GM21367 (cell line): ENCODE data around the gene FAM177B.

Source experiments
- ATAC-seq: cut with Tn5 transposase; IDR thresholded peaks from one replicate; pipeline ENCODE4 v1.9.1; 2021; ENCODE audit not compliant: unreplicated experiment

Gene FAM177B

DNA sequence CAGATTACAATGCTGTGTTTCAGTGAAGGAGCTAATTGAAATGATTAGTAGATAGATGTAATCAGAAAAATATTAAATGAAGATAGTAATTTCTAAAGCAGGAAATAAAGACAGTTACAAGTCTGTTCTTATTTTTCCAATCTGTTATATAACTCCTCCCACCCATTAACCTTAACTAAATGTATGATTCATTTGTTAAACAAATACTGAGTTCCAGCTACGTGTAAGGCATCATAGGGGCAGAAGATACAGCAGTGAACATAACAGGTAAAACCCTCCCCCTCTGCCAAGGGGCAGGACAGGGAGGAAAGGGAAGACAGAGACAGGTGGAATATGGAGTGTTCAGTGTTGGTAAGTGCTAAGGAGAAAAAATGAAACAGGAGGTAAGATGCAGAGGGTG, at the start of gene FAM177B:
Gene FAM177B, plus strand, starts transcription at position 231 of the 400 bp plus-strand sequence. CDS start 9,344 bp downstream, outside the sequence.
- ATAC-seq: no peak

DNA sequence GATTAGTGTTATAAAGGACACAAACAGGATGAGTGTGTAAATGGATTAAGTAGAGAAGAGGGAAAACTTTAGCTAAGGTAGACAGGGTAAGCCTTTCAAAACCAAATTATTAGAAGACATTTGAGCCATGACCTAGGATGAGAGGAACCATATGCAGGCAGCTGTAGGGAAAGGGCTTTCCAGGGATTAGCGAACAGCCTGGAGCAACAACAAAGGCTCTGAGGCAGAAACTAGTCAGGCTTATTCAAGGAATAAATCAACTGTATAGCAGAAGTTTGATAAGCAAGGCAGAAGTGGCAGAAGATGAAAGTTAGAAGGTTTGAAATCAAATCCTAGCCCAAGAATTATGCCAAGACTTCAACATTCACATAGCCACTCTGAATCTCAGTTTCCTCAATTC, 46.0 kb upstream of the FAM177B start:
- ATAC-seq: no peak

DNA sequence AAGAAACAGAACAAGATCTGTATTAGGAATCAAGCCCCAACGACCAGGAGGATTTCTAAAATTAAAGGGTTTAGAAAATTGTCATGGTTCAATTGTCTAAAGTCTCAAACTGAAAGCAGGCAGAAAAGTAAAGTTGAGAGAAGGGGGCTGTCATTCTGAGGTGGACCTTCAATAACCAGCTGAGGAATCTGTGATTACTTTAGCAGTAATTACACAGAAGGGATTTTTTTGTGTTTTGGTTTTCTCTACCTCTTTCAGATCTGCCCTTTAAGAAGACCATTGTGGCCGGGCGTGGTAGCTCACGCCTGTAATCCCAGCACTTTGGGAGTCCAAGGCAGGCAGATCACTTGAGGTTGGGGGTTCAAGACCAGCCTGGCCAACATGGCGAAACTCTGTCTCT, 42.1 kb upstream of the FAM177B start:
- no peak for ATAC-seq

DNA sequence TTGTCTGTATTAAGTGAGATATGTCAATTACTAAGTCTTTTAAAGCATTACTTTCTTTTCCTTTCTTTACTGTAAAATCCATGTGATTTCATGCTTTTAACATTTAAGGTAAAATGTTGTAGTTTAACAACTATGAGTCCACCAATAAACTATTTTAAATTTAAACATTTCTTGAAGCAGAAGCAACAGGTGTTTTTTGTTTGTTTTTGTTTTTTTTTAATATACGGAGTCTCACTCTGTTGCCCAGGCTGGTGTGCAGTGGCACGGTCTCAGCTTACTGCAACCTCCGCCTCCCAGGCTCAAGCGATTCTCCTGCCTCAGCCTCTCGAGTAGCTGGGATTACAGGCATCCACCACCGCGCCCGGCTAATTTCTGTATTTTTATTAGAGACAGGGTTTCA, 40.3 kb upstream of the FAM177B start:
- no peak for ATAC-seq

DNA sequence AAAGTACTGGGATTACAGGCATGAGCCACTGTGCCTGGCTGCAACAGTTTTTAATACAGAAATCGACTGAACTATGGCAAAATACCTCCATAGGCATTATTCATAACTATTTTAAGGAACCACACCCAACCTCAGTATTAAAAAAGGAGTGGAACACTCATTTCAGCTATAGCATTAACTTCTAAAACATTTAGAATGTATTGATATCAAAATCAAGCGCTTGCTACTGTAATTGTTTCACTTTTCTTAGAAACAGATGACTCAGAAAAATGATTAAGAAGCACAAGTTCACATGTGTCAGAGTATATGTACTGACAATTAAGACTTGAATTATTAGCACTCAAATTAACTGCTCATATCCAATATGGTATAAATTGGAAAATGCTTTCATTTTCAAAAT, 39.8 kb upstream of the FAM177B start:
- ATAC-seq: no peak

DNA sequence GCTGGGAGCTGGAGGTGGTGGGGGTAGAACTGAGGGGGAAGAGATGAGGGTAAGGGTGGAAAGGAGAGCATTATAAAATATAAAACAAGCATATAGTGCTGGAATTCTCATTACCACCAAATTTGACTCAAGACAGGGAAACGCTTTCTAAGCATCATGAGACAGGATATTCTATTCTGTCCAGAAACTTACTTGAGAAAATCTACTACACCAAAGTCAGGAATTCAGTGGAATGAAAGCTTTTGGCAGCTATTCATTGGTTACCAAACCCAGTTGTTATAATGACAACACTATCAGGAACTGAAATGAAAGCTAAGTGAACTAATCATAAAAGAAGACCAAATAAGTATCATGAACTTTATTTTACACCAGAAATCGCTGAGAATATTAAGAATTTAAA, 39.2 kb upstream of the FAM177B start:
- no peak for ATAC-seq

DNA sequence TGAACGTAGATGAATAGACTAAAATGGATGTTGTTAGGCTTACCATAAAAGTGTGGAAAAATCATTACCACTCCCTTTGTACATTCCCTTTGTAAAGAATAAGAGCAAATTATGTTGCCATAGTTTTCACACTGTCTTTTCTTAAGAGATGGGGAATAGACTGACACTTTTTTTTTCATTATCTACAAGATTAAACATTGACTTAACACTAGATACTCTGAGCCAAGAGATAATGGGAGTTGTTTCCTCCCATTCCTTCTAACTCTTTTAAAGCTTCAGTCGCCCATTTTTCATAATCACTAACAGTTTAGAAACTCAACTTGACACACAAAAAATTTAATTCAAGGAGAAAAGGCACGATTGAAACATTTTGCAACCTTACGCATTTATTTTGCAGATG, 34.8 kb upstream of the FAM177B start:
- no peak for ATAC-seq

DNA sequence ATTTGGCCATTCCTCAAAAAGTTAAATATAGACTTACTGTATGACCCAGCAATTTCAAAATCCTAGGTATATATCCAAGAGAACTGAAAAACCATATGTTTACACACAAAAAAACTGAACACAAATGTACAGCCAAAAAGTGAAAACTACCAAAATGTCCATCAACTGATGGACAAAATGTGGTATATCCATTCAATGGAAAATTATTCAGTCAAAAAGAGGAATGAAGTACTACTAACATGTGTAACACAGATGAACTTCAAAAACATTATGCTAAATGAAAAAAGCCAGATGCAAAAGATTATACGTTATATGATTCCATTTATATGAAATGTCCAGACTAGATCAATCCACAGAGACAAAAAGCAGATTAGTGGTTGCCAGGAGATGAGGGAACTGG, 32.7 kb upstream of the FAM177B start:
- no peak for ATAC-seq

DNA sequence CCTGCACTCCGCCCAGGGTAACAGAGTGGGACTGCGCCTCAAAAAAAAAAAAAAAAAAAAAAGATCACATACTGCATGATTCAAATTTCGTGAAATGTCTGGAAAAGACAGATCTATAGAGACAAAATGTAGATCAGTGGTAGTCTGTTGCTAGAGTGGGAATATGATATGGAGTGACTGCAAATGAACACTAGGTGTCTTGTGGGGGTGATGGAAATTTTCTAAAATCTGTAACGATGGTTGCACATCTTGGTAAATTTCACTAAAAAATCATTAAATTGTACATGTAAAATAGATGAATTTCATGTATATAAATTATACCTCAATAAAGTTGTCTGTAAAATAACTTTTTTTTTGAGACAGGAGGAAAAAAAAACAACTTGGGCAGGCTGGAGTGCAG, 30.2 kb upstream of the FAM177B start:
- no peak for ATAC-seq

DNA sequence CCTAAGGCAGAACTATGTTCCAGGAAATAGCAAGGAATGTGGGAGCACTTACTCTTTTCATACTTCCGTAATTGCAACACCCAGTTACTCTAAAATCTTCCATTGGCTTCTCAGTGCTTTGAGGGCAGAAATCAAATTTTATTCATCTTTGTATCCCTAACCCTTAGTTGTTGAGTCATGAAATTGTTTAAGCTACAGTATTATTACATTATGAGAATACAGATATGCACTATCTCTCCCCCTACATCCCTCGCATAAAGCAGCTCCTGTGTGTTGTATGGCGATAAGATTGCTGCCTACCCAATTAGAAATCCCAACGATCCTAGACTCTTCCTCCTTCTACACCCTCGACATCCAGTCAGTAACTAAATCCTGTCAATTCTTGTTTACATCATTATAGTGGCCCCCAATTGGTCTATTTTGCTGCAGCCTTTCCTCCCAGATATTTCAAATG, 27.3 kb upstream of the FAM177B start:
- ATAC-seq: no peak

DNA sequence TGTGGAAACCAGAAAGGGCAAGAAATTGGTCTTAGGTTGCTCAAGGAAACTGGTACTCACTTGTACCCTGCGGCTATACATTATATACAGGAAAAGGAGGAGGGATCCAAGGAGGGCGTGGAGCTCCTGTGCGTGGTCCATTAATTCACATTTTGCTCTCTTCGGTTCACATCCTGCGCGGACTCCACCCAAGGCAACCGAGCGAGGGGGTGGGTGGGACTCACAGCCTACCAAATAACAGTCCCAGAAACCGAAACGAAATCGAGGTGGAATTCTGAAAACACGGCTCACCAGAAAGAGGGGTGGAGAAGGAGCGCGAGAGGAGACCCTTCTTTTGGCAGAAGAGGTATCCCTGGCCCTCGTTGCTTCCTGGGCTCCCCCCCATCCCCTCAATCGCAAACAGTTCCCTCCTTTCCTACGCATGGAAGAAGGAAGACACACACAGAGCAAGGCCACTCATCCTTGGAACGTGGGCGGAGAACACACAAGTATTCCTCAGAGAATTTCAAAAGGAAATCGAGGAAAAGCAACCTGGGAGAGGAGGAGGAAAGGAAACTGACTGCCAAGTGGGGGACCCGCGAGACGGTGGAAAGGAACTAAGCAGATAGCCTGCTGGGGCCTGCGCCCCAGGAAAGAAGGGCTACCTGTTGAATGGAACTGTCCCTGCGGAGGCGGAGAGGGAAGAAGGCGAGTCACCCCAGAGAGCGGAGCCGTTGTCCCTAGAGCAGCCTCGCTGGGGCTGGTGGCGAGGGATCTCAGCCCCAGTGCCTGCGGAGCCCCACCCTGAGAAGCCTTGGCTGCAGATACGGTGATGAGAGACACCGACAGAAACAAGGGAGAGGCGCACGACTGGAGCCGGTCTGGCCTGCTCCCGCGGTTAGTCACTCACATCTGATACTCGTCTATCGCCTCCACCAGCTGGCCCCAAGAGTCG, 25.4 kb upstream of the FAM177B start:
- peak; percentile 25 for ATAC-seq

DNA sequence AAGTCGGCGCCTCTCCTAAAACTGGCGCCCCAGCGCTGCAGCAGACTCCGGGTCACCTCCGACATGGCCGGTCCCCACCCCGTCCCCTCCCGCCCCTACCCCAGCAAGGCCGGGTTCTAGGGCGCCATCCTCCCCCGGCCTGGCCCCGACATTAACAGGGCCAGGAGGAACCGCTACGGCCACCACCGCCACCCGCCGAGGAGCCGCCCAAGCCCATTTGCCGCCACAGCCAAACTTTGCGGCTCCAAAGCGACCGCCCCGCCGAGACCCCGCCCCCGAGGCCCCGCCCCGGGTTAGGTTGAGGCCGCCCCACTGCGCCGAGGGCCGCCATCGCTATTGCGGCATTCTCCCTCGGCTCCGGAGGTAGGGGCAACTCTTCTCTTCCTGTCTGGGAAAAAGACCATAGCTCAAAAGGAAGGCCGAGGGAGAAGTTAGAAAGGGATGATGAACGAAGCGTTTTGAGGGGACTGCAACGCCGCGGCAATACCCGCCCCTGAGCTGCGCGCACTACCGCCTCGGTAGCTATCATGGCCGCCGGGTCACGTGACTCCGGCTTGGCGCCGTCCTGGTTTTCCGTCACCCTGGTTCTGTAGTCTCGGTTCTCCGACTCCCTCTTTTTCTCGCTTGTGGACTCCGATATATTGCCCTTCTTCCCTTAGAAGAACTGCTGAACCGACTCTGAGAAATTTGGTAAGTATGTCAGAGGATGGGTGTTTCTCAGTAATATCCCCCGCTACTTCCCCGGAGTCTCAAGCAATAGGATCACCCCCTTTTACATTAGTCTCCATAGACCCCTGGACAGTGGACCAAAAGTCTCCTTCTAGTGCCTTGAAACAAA, 24.5 kb upstream of the FAM177B start, which contains the start of the genes AIDA and BROX:
Gene AIDA, minus strand, starts transcription at position 239 of the 838 bp plus-strand sequence. Its CDS starts 174 bp downstream, at position 65.
Gene BROX, plus strand, starts transcription at position 312 of the 838 bp plus-strand sequence. CDS start 3,136 bp downstream, outside the sequence.
- peak; percentile 68 for ATAC-seq

DNA sequence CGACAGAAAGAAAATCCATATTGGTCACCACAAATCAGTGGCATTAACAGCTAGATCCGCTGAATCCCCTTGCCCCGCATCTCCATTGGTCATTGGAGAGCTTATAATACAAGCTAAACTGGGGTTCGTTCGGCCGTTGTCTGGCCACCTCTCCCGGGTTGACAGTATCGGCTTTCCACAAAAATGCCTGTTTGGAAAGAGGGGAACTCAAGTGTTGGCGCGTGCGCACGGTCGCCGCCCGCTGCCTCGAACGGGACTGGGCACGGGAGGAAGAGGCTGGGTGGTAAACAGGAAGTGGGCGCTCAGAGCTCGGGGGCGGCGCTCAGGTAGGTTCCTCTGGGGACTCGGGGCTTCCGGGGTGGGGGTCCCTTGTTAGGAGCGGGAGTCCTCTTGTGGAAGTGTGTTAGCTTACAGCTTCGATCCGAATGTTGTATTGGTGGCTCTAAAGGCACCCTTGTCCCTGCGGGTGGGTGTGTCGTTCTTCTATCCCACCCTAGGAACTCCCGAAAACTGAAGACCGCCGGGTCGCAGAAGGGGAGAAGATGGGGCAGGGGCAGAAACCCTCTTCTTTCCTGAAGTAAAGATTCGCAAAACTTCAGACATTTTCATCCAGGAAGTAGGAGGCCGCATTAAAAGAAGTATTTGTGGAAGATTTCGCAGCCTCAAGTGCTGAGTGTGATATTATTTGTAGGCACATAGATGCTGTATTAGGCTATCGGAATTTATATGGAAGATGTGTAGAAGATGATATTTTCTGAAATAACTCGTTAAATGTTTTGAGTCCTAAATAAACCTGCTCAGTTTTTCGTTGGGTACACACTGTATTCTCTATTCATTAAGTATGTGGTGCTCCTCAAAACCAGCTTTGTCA, 23.7 kb upstream of the FAM177B start:
- ATAC-seq: peak; percentile 61

DNA sequence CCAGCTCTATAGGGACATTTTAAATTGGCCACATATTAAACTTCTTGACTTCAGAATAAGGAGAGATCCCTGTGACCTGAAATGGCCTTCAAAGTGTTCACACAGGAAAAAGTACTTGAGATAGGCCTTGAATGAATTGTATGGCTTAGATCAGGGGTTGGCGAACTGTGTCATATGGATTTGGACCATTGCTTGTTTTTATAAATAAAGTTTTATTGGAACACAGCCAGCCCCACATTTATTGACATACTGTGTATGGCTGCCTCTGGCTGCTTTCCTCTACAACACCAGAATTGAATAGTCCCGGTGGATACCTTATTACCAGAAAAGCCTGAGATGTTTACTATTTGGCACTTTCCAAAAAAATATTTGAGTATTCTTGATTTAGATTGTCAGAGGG, 20.6 kb upstream of the FAM177B start:
- no peak for ATAC-seq

DNA sequence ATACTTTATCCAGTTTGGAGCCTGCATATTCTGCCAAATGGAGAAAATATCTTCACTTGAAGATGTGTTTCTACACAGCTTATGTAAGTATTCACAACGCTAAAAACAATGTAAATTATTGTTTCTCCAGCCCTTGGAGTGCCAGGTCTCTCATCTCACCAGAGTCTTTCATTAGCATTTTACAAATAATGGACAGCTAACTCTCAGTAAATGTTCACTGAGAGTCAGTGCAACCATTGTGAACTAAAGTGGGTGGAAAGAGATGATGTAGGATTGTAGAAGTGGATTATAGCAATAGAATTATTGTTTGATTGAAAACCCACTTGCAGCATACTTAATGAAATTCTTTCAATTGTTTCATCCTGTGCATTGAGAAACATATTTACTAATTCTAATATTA, 8.3 kb upstream of the FAM177B start:
- ATAC-seq: no peak

DNA sequence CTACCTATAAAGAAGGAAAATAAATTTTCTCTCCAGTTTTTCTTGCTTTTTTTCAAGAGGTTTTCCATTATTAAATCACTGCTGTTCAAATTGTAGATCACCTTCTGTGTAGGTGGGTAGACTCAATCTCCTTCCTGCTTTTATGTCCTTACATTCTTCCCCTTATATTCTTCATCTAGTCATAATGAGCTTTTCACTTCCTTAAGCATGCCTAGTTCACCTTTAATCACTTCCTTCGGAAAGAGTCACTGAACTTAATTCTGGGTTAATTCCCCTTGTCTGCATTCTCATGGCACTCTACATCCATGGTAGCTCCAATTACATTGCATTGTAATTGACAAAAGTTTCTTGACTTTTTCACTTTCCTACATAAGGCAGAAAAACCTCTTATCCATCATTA, 6.1 kb upstream of the FAM177B start:
- ATAC-seq: no peak

DNA sequence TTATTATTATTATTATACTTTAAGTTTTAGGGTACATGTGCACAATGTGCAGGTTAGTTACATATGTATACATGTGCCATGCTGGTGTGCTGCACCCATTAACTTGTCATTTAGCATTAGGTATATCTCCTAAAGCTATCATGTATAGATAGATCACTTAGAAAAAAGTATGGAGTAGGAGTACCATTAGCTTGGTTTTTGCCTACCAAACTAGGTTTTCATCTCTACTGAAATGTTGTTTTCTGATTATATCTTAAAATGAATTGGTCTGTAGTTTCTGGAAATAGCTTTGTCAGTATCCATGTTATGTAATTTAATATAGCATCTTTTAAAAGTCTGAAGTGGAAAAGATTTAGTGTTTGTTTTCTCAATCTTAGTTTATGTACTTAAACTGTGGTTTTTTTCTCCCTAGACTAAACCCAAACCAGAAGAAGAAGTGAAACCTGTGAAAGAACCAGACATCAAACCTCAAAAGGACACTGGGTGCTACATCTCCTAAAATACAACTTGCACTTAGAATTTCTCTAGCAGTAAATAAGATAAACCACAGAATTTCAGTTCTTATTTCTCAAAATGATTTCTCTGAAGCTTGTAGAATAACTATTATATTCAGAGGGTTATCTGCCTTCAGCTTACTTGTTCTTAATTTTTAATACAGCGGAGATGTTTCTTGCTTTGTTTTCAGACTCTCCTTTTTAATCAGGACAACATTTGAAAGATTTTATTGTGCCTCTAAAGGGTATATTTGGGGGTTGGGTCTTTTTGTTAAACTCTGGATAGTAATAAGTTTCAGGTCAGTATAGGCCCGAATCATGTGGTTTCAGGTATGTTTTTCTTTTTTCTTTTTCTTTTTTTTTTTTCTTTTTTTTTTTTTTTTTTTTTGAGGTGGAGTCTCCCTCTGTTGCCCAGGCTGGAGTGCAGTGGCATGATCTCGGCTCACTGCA, 4.5 kb upstream of the FAM177B start:
- peak; percentile 98 for ATAC-seq

DNA sequence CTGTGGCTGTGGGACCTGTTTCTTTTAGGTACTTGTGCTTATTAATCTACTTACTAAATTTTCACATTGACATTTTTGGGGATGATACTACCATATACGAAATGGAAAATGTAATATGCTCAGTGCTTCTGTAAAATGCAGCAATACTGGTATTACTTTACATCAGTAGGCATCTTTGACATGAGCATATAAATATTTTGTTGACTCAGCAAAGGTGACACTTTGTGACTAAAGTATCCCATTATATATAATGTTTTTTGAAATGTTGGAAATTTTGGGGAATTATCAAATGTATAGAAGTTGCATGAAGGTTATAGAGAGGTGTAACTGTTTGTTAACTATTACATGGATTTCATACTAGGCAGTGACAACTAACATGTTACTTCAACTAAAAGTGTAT, 2.3 kb upstream of the FAM177B start:
- no peak for ATAC-seq

DNA sequence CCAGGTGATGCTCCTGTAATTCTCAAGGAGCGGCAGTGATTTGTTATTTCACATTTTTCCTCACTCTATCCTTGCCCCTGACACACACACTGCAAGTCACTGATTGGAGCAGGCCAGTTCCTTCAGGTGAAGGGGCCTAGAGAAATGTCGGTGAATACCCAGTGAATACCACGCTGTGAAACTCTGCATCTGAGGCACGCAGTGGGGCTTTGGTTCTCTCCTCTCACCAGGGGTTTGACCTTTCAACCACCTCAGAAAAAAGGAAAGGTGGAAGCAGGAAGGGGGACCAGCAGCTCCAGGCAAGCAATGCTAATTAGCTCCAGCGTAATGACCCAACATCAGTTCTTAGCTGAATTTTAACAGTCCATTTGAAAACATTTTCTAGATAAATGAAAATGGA, 532 bp upstream of the FAM177B start:
- no peak for ATAC-seq

DNA sequence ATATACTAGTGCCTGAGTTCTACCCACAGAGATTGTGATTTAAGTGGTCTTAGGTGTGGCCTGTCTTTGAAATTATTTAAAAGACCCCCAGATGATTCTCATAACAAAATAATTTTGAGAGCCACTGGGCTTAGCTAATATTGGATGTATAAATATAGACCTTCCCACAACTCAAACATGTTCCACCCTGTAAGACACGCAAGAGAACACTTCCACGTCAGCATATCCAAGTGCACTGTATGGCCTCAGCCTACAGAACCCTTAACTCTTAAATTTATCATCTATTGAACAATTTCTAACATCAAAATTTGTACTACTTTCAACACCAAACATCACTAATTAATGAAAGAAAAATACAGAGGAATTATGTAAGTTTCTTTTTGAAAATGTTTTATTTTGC, 2.5 kb downstream of the FAM177B start:
- no peak for ATAC-seq
